ENCODE results near the gene CPPED1.

Gene CPPED1

GRCh38 chr16:12639044-12639443 lies 164.6 kb downstream of the CPPED1 start:
- CTCF ChIA-PET = interaction anchor here (0.6 kb wide), 1 partner anchor 64 kb away, joined by 3 read pairs; no protein-coding TSS in a partner anchor
- POLR2A ChIA-PET = no interaction called here
- Histone ChIP-seq H3K36me3 (ENCODE audit: control insufficient read depth in 2 of 2, insufficient read depth in 1 of 2, low read length in 2 of 2) (no peaks in the 10 kb centered on the region), H3K27ac (ENCODE audit: extremely low read depth, low read depth, low read length) (no peak overlapping the region), H3K4me1 (ENCODE audit: control insufficient read depth, insufficient read depth, low read length) (no peaks in the 10 kb centered on the region), H3K9me3 (ENCODE audit: control insufficient read depth, insufficient read depth, low read depth, low read length) (no peaks in the 10 kb centered on the region), H3K4me3 (ENCODE audit: low read depth, low read length) (no peak overlapping the region)
- TF ChIP-seq ZNF202 (tag by site-specific recombination; IDR thresholded peaks at IDR 0.05; ENCODE audit: borderline replicate concordance) = no peak
- TF ChIP-seq ZFP37 (tag by site-specific recombination; IDR thresholded peaks at IDR 0.05) = no peak
- no peak for TF ChIP-seq PRDM2 (tag by site-specific recombination; IDR thresholded peaks at IDR 0.05; ENCODE audit: borderline replicate concordance)
- TF ChIP-seq ZNF747 (tag by site-specific recombination; IDR thresholded peaks at IDR 0.05) = no peak
- no peak for TF ChIP-seq PBX3 (CRISPR knock-in tag; IDR thresholded peaks at IDR 0.05)
- TF ChIP-seq ZNF692 (tag by site-specific recombination; IDR thresholded peaks at IDR 0.05) = no peak
- no peak for TF ChIP-seq ZSCAN16 (tag by site-specific recombination; IDR thresholded peaks at IDR 0.05)
- TF ChIP-seq SP2 (tag by site-specific recombination; IDR thresholded peaks at IDR 0.05) = 0 out of 2 replicates have a peak, but pooled peaks have one; percentile 14

- Histone ChIP-seq H3K4me1 (ENCODE audit: control insufficient read depth, insufficient read depth, low read length) (no peaks in the 10 kb centered on the region), H3K9me3 (ENCODE audit: control insufficient read depth, insufficient read depth, low read depth, low read length) (no peaks in the 10 kb centered on the region), H3K27ac (ENCODE audit: extremely low read depth, low read depth, low read length) (no peak overlapping the region), H3K36me3 (ENCODE audit: control insufficient read depth in 2 of 2, insufficient read depth in 1 of 2, low read length in 2 of 2) (no peaks in the 10 kb centered on the region), H3K4me3 (ENCODE audit: low read depth, low read length) (no peak overlapping the region)
- ChIA-PET POLR2A (no interaction called here), CTCF (no interaction called here)
- no peak for TF ChIP-seq ZNF600 (tag by site-specific recombination; IDR thresholded peaks at IDR 0.05)
- TF ChIP-seq ZNF518A (tag by site-specific recombination; conservative IDR thresholded peaks at IDR 0.05; ENCODE audit: low read depth) = no peak
- no peak for TF ChIP-seq KLF8 (tag by site-specific recombination; IDR thresholded peaks at IDR 0.05)
- no peak for TF ChIP-seq ZNF473 (tag by site-specific recombination; IDR thresholded peaks at IDR 0.05)
- no peak for TF ChIP-seq PRDM6 (tag by site-specific recombination; IDR thresholded peaks at IDR 0.05)
- no peak for TF ChIP-seq ZNF324 (tag by site-specific recombination; IDR thresholded peaks at IDR 0.05)
- no peak for TF ChIP-seq ZBTB21 (tag by site-specific recombination; IDR thresholded peaks at IDR 0.05)
- no peak for TF ChIP-seq ZNF747 (tag by site-specific recombination; IDR thresholded peaks at IDR 0.05)
- TF ChIP-seq ZNF362 (tag by site-specific recombination; IDR thresholded peaks at IDR 0.05) = no peak
- no peak for TF ChIP-seq ZNF555 (tag by site-specific recombination; conservative IDR thresholded peaks at IDR 0.05)
These were observed 166.7 kb downstream of the CPPED1 start for GRCh38 chr16:12637002-12637401.
